GM06990 (cell line): Measurements from ENCODE around the gene MKNK1.

Experiments used
- DNase-seq: peaks from one replicate; pipeline ENCODE4 v3.0.0-alpha.2; 2011; ENCODE audit not compliant: insufficient read length; ENCODE audit errors: extremely low read depth
- H3K27me3 ChIP-seq: replicated peaks from 2 replicates; pipeline ENCODE4 v1.6.0; 2011; ENCODE audit warnings: low read length; ENCODE audit not compliant: control insufficient read depth, insufficient read depth
- H3K36me3 ChIP-seq: 2 replicates; pipeline ENCODE4 v1.5.1; 2011; ENCODE audit warnings: low read length; ENCODE audit not compliant: control insufficient read depth, insufficient read depth
- H3K4me3 ChIP-seq: replicated peaks from 2 replicates; pipeline ENCODE4 v1.5.1; 2011; ENCODE audit warnings: low read depth, mild to moderate bottlenecking, control low read depth, low read length
- TF ChIP-seq, protein P1 (sequence below): IDR thresholded peaks from 2 replicates; pipeline ENCODE4 v1.5.1; 2011; ENCODE audit warnings: low read length, control low read depth, mild to moderate bottlenecking, inconsistent platforms; ENCODE audit not compliant: insufficient read depth, poor library complexity, severe bottlenecking

The MKNK1 gene

DNA sequence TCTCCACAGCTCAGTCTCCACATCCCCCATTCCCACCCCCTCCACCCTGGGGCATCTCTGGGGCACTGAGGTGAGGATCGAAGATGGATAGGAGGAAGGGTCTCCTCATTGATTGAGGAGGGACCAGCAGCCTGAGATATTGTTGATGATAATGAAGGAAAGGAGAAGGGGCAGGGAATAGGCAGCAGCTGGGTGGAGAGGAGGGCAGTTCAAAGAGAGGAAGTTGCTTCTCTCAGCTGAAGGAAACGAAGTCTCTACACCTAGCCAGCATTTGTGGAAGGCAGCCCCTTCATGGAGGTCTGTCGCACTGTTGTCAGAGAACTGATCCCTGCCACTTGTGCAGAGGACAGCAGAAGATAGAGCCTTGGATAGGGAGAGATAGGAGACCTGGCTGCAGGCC is 58.3 kb downstream of the MKNK1 start:
- TF ChIP-seq, protein P1, sequence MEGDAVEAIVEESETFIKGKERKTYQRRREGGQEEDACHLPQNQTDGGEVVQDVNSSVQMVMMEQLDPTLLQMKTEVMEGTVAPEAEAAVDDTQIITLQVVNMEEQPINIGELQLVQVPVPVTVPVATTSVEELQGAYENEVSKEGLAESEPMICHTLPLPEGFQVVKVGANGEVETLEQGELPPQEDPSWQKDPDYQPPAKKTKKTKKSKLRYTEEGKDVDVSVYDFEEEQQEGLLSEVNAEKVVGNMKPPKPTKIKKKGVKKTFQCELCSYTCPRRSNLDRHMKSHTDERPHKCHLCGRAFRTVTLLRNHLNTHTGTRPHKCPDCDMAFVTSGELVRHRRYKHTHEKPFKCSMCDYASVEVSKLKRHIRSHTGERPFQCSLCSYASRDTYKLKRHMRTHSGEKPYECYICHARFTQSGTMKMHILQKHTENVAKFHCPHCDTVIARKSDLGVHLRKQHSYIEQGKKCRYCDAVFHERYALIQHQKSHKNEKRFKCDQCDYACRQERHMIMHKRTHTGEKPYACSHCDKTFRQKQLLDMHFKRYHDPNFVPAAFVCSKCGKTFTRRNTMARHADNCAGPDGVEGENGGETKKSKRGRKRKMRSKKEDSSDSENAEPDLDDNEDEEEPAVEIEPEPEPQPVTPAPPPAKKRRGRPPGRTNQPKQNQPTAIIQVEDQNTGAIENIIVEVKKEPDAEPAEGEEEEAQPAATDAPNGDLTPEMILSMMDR: no peak
- Histone ChIP-seq H3K4me3 (no peak overlapping the region), H3K27me3 (peaks cover 7% of the 10 kb centered on the region), H3K36me3 (no peaks in the 10 kb centered on the region)
- DNase-seq: no peak

DNA sequence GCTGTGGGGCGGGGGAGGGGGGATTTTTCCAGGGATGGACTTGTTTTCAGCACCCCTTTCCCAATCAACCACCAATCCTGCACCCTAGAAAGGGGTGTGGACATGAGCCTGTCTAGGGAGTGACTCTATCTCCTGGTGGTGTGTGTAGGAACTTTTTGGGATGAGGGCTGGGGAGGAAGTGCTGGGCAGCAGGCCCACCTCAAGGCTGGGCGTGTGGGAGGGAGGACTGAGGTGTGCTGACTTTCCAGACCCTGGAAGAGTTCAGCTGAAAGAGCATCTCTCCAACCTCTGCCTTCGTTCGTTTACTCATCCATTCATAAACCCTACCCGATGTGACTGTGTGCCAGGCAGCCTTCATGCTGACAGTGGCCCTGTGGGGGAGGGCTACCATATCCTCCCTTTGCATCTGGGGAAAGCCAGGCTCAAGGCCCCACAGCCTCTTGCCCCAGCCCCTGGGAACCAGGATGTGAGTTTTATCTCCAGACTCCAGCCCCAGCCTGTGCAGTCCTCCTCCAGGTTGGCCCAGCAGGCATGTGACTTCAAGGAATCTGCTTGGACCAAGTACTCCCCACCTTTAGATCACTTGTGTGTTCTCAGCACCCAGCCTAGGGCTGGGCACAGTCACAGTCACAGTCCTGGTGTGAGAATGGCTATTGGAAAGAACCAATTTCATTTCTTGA is 59.4 kb downstream of the MKNK1 start:
- DNase-seq: no peak
- no peak overlapping the region for H3K4me3 ChIP-seq
- TF ChIP-seq, protein P1: no peak
- peaks cover 7% of the 10 kb centered on the region for H3K27me3 ChIP-seq
- H3K36me3 ChIP-seq: no peaks in the 10 kb centered on the region

DNA sequence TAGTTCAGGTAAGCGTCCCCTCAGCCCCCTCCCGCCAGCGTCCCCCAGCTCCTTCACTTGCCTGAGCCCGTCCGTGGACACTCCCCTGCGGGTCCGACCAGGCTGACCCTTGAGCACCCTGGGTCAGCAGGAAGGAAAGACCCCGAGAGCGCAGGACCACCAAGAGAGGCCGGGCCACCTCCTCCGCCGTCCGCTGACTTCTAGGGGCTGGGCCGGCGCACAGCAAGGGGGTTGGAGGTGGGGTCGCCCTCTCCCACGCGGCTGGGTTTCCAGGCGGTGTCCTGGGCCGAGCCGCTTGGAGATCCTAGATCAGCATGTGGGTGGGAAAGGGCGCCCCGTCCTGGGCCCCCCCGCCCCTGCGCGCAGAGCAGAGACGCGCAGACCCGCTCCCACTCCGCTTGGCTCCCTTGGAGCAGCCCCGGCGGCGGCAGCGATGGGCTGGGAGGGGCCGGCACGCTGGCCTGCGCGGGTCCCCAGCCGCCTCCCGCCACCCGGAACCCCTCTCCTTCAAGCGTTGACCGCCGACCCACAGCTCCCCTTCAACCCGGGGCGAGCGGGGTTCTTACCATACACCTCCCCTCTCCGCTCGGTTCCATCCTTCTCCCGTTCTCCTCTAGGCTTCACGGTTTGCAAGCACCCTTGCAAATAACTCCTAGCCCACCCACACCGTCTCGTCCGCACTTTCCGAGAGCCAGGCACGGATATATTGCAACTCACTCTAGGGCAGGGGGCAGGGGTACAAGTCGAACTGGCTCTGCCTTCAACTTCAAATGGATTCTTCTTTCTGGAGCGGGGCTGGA is 60.1 kb downstream of the MKNK1 start:
- H3K36me3 ChIP-seq: no peaks in the 10 kb centered on the region
- TF ChIP-seq, protein P1: no peak
- H3K27me3 ChIP-seq: peaks cover 7% of the 10 kb centered on the region
- no peak overlapping the region for H3K4me3 ChIP-seq
- DNase-seq: no peak

DNA sequence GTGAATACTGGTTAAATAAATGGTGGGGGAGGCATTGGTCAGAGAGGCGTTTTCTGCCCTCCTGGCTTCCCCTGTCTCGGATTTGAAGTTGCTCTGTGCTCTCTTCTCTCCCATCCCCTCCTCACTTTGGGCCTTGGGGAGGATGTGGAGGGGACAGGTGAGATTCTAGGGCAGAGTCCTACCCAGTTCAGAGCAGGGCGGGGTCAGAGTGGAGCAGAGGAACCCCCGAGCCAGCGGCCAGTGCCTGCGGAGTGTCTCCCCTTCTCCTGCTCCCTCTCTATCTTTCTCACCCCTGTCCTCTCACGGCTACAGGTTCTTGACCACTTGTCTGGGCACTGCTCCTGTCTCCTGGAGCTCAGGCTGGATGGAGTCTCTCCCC is 60.7 kb downstream of the MKNK1 start:
- H3K4me3 ChIP-seq: no peak overlapping the region
- TF ChIP-seq, protein P1: no peak
- no peaks in the 10 kb centered on the region for H3K36me3 ChIP-seq
- H3K27me3 ChIP-seq: peaks cover 7% of the 10 kb centered on the region
- no peak for DNase-seq

DNA sequence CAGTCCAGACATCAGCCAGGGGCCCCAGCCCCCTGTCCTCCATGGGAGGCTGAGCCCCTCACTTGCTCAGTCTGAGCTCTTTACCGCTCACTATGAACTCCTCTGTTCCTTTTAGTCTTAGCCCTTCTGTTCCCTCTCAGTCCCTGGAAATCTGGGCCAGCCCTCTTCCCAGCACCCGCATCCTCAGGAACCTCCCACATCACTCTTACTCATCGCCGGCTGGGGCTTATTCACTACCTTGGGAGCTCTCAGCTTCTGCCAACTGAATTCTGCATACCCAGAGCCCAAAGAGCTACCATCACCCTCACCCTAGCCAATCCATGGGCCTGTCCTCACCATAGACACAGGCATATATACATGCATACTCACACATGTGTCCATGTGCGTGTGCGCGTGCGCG is 64.1 kb downstream of the MKNK1 start:
- Histone ChIP-seq H3K4me3 (no peak overlapping the region), H3K27me3 (peaks cover 5% of the 10 kb centered on the region), H3K36me3 (no peaks in the 10 kb centered on the region)
- no peak for DNase-seq
- TF ChIP-seq, protein P1: no peak
